B cell (primary cell): ENCODE data around the gene ARMC5.

ENCODE experiments used
- EZH2 ChIP-seq: IDR thresholded peaks from 2 replicates; pipeline ENCODE4 v1.6.1; 2012; ENCODE audit warnings: borderline replicate concordance, low read depth, mild to moderate bottlenecking, moderate library complexity, low read length; ENCODE audit not compliant: insufficient read depth, poor library complexity, severe bottlenecking
- TF ChIP-seq, protein P1 (sequence below): fragments of 200-600 bp; IDR thresholded peaks from one replicate; pipeline ENCODE4 v1.8.0; 2022; ENCODE audit warnings: antibody characterized with exemption, mild to moderate bottlenecking

DNA sequence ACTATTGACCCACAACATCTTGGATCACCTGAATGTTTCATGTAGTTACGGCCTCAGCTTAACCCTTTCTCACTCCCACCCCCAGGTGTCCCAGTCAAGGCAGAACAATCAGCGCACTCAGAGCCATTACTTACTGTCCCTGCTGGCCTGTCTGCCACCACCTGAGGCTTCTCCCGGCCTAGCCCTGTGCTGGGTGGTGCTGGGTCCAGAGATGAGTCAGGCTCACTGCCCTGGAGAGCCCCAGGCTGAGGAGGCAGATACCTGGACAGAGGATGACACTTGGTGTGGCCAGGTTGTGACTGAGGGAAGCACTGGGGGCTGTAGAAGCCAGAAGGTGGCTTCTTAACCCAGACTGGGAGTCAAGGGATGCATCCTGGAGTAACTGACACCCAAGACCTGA lies 19.7 kb downstream of the ARMC5 start:
- no peak for TF ChIP-seq EZH2
- TF ChIP-seq, protein P1, sequence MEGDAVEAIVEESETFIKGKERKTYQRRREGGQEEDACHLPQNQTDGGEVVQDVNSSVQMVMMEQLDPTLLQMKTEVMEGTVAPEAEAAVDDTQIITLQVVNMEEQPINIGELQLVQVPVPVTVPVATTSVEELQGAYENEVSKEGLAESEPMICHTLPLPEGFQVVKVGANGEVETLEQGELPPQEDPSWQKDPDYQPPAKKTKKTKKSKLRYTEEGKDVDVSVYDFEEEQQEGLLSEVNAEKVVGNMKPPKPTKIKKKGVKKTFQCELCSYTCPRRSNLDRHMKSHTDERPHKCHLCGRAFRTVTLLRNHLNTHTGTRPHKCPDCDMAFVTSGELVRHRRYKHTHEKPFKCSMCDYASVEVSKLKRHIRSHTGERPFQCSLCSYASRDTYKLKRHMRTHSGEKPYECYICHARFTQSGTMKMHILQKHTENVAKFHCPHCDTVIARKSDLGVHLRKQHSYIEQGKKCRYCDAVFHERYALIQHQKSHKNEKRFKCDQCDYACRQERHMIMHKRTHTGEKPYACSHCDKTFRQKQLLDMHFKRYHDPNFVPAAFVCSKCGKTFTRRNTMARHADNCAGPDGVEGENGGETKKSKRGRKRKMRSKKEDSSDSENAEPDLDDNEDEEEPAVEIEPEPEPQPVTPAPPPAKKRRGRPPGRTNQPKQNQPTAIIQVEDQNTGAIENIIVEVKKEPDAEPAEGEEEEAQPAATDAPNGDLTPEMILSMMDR: no peak
